HepG2 (cell line): ENCODE results near the gene GBE1. TPM values are rescaled to one million over a fixed set of nuclear protein-coding genes. Genes with fewer than 3 reads are reported as not detected.

Source experiments
- ARHGAP35 ChIP-seq: sonication (generic); formaldehyde crosslinking; IDR thresholded peaks from 2 replicates; pipeline ENCODE4 v1.9.0; 2022; ENCODE audit warnings: mild to moderate bottlenecking, inconsistent platforms, moderate library complexity, missing genetic modification reagents, borderline replicate concordance
- DNMT3B ChIP-seq: conservative IDR thresholded peaks from 2 replicates; pipeline ENCODE4 v1.6.1; 2016; ENCODE audit warnings: missing biosample characterization, control low read depth
- ERF ChIP-seq: IDR thresholded peaks from 2 replicates; pipeline ENCODE4 v1.6.1; 2018; ENCODE audit warnings: missing biosample characterization, missing genetic modification reagents
- HNRNPUL1 ChIP-seq: fragments of 200-400 bp; formaldehyde crosslinking; IDR thresholded peaks from 2 replicates; pipeline ENCODE4 v1.6.1; 2017; ENCODE audit warnings: low read depth, mild to moderate bottlenecking, low read length, moderate library complexity
- MBNL3 ChIP-seq: fragments of 250-450 bp; sonication (Bioruptor Pico); conservative IDR thresholded peaks from 2 replicates; pipeline ENCODE4 v1.8.0; 2022; ENCODE audit warnings: mild to moderate bottlenecking, inconsistent platforms
- PPARG ChIP-seq: conservative IDR thresholded peaks from 2 replicates; pipeline ENCODE4 v1.6.1; 2016; ENCODE audit warnings: missing biosample characterization, missing genetic modification reagents
- SIN3A ChIP-seq: IDR thresholded peaks from 2 replicates; pipeline ENCODE4 v1.6.1; 2011; ENCODE audit warnings: low read depth, mild to moderate bottlenecking, control low read depth, low read length, borderline replicate concordance
- ZNF12 ChIP-seq: sonication (generic); formaldehyde crosslinking; IDR thresholded peaks from 2 replicates; pipeline ENCODE4 v1.5.0; 2020; ENCODE audit warnings: missing genetic modification reagents
- ZNF138 ChIP-seq: sonication (generic); formaldehyde crosslinking; IDR thresholded peaks from 2 replicates; pipeline ENCODE4 v1.5.0; 2020; ENCODE audit warnings: mild to moderate bottlenecking, low read depth, missing genetic modification reagents
- polyA plus RNA-seq, 8 experiments: library from polyadenylated mRNA; depleted of rRNA in 3 of 8; stranded (reverse) in 7 of 8; unstranded in 1 of 8; fragments of >200 nt; fragmentation: Illumina TruSeq in 4 of 8; extraction: Trizol in 4 of 8; gene quantifications; 2 replicates each; pipeline versions ENCODE4 v1.2.1 to v1.2.3, GENCODE V29; 2011 to 2016; ENCODE audit warnings: low read depth in 4 of 8, missing spikeins in 1 of 8, mixed read lengths in 1 of 8; ENCODE audit not compliant: insufficient read depth in 1 of 8
- total RNA-seq, 5 experiments: library from RNA; depleted of rRNA; stranded (reverse); fragments of >200 nt; fragmentation: Illumina TruSeq; extraction: Trizol; gene quantifications; 2 replicates each; pipeline ENCODE4 v1.2.3, GENCODE V29; 2016; ENCODE audit warnings: low read depth in 1 of 5
- TF ChIP-seq, protein P1 (sequence below): sonication (generic); formaldehyde crosslinking; IDR thresholded peaks from 2 replicates; pipeline ENCODE4 v1.4.0; 2020; ENCODE audit warnings: missing genetic modification reagents
- TF ChIP-seq, protein P2 (sequence below): sonication (generic); formaldehyde crosslinking; conservative IDR thresholded peaks from 2 replicates; pipeline ENCODE4 v1.4.0; 2020; ENCODE audit warnings: missing genetic modification reagents
- TF ChIP-seq, protein P3 (sequence below): sonication (generic); formaldehyde crosslinking; IDR thresholded peaks from 2 replicates; pipeline ENCODE4 v1.5.0; 2020; ENCODE audit warnings: mild to moderate bottlenecking, missing genetic modification reagents, borderline replicate concordance

Gene GBE1
- total and polyA plus RNA-seq, 2 of the 13 experiments (the other 11 are each of a cell fraction or from before 2014, with no cell fraction given): 22.9 to 36.1 TPM

DNA sequence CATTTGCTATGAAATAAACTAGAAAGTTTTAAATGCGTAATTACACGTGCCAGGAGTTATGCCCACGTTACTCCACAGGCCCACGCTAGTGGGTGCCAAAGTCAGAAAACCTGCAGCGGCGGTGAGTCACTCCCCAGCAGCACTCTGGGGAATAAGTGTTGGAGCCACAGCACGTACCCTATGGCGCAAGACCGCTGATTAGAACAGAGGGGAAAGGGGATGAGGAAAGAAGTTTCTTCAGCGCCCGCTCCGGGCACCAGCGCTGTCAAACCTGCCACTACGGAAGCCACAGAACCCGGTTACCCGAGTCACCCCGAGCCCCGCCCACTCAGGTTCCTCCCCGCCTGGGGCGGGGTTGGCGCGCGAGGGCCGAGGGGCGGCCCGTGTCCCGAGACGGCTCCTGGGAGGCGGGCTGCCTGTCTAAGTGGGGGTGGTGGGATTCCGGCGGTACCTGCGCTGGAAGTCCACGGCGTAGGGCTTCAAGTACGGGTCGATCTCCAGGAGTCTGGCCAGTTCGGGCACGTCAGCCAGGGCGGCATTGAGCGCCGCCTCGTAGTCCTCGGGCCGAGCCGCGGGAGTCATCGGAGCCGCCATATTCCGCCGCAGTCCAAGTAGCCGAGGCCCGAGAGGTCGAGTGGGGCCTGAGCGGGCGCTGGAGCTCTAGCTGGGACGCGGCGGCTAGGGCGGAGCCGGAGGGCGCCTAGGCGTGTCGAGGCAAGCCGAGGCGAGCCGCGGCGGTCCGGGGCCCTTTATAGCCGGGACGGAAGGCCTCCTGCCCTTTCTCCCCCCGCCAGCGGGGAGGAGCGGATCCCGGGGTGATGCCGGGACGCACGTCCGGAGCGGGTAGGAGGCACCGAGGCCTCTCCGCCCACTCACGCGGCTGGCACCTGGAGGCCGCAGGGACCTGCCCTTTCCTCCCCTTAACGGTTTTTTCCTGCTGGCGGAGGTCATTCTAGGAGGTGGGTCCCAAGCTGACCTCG lies at the start of gene GBE1 (continued):
- TF ChIP-seq ZNF12 (CRISPR knock-in tag): peak; percentile 38; the same call in 1 of the 2 replicates
- no peak; the same call in 1 of the 2 replicates for TF ChIP-seq DNMT3B (CRISPR knock-in tag)
- TF ChIP-seq, protein P1, sequence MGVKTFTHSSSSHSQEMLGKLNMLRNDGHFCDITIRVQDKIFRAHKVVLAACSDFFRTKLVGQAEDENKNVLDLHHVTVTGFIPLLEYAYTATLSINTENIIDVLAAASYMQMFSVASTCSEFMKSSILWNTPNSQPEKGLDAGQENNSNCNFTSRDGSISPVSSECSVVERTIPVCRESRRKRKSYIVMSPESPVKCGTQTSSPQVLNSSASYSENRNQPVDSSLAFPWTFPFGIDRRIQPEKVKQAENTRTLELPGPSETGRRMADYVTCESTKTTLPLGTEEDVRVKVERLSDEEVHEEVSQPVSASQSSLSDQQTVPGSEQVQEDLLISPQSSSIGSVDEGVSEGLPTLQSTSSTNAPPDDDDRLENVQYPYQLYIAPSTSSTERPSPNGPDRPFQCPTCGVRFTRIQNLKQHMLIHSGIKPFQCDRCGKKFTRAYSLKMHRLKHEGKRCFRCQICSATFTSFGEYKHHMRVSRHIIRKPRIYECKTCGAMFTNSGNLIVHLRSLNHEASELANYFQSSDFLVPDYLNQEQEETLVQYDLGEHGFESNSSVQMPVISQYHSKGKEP (CRISPR knock-in tag): no peak
- TF ChIP-seq, protein P2, sequence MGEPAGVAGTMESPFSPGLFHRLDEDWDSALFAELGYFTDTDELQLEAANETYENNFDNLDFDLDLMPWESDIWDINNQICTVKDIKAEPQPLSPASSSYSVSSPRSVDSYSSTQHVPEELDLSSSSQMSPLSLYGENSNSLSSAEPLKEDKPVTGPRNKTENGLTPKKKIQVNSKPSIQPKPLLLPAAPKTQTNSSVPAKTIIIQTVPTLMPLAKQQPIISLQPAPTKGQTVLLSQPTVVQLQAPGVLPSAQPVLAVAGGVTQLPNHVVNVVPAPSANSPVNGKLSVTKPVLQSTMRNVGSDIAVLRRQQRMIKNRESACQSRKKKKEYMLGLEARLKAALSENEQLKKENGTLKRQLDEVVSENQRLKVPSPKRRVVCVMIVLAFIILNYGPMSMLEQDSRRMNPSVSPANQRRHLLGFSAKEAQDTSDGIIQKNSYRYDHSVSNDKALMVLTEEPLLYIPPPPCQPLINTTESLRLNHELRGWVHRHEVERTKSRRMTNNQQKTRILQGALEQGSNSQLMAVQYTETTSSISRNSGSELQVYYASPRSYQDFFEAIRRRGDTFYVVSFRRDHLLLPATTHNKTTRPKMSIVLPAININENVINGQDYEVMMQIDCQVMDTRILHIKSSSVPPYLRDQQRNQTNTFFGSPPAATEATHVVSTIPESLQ (CRISPR knock-in tag): no peak
- TF ChIP-seq ERF (CRISPR knock-in tag): peak; percentile 83
- TF ChIP-seq, protein P3, sequence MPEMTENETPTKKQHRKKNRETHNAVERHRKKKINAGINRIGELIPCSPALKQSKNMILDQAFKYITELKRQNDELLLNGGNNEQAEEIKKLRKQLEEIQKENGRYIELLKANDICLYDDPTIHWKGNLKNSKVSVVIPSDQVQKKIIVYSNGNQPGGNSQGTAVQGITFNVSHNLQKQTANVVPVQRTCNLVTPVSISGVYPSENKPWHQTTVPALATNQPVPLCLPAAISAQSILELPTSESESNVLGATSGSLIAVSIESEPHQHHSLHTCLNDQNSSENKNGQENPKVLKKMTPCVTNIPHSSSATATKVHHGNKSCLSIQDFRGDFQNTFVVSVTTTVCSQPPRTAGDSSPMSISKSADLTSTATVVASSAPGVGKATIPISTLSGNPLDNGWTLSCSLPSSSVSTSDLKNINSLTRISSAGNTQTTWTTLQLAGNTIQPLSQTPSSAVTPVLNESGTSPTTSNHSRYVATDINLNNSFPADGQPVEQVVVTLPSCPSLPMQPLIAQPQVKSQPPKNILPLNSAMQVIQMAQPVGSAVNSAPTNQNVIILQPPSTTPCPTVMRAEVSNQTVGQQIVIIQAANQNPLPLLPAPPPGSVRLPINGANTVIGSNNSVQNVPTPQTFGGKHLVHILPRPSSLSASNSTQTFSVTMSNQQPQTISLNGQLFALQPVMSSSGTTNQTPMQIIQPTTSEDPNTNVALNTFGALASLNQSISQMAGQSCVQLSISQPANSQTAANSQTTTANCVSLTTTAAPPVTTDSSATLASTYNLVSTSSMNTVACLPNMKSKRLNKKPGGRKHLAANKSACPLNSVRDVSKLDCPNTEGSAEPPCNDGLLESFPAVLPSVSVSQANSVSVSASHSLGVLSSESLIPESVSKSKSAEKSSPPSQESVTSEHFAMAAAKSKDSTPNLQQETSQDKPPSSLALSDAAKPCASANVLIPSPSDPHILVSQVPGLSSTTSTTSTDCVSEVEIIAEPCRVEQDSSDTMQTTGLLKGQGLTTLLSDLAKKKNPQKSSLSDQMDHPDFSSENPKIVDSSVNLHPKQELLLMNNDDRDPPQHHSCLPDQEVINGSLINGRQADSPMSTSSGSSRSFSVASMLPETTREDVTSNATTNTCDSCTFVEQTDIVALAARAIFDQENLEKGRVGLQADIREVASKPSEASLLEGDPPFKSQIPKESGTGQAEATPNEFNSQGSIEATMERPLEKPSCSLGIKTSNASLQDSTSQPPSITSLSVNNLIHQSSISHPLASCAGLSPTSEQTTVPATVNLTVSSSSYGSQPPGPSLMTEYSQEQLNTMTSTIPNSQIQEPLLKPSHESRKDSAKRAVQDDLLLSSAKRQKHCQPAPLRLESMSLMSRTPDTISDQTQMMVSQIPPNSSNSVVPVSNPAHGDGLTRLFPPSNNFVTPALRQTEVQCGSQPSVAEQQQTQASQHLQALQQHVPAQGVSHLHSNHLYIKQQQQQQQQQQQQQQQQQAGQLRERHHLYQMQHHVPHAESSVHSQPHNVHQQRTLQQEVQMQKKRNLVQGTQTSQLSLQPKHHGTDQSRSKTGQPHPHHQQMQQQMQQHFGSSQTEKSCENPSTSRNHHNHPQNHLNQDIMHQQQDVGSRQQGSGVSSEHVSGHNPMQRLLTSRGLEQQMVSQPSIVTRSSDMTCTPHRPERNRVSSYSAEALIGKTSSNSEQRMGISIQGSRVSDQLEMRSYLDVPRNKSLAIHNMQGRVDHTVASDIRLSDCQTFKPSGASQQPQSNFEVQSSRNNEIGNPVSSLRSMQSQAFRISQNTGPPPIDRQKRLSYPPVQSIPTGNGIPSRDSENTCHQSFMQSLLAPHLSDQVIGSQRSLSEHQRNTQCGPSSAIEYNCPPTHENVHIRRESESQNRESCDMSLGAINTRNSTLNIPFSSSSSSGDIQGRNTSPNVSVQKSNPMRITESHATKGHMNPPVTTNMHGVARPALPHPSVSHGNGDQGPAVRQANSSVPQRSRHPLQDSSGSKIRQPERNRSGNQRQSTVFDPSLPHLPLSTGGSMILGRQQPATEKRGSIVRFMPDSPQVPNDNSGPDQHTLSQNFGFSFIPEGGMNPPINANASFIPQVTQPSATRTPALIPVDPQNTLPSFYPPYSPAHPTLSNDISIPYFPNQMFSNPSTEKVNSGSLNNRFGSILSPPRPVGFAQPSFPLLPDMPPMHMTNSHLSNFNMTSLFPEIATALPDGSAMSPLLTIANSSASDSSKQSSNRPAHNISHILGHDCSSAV (CRISPR knock-in tag): no peak
- no peak for TF ChIP-seq MBNL3 (CRISPR knock-in tag)
- TF ChIP-seq SIN3A: peak; percentile 56; the same call in 1 of the 2 replicates
- peak; percentile 92 for TF ChIP-seq PPARG (CRISPR knock-in tag)
- peak; percentile 73; the same call in 1 of the 2 replicates for TF ChIP-seq ARHGAP35 (CRISPR knock-in tag)
- no peak; the same call in 1 of the 2 replicates for TF ChIP-seq ZNF138 (CRISPR knock-in tag)
- peak; percentile 51; the same call in 1 of the 2 replicates for TF ChIP-seq HNRNPUL1
